ENCODE results near the gene NOXA1.
A peak's percentile ranks its signal among the peaks of the same experiment; 100 is the strongest.
"Not testable (repeated sequence)": the region's sequence is repeated elsewhere in the genome, so short reads cannot be mapped to it uniquely, and the experiment has no call there.

NOXA1 gene

DNA sequence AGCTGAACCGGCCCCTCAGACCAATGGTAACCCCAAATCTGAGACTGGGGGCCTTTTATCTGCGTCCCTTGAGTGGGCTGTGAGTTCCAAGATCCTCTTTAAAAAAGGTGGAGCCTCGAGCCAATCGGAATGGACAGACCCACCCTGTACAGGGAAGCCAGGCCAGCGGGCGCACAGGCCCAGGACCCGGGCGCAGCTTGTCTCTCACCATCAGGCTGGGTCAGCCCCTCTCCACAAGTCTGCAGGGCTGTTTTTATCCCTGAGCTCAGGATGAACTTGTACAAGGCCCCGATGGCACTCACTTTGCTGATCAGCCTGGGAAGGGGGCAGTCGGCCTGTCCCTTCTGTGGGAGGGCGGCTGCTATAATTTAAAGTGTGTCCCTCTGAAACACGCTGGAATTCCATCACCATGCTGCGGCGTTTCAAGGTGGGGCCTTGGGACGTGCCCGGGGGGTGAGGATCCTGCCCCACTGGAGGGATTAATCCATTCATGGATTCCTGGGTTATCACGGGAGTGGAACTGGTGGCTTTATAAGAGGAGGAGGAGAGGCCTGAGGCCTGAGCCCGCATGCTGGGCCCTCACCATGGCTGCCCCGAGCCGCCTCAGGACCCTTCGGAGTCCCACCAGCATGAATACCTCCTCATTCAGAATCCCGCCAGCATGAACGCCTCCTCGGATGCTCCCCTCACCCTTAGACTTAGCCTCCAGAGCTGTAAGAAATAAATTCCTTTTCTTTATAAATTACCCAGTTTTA lies 14.4 kb upstream of the NOXA1 start:
- Mint-ChIP-seq H3K9me3 (no peaks in the 10 kb centered on the region), H3K27ac (peak overlapping the region; percentile 37 to 71 (median 46)), H3K4me1 (peaks cover 10% of the 10 kb centered on the region), H3K36me3 (ENCODE audit: low read depth) (no peaks in the 10 kb centered on the region), H3K4me3 (no peak overlapping the region), H3K27me3 (ENCODE audit: low read depth) (no peaks in the 10 kb centered on the region)
- TF ChIP-seq, protein P1, sequence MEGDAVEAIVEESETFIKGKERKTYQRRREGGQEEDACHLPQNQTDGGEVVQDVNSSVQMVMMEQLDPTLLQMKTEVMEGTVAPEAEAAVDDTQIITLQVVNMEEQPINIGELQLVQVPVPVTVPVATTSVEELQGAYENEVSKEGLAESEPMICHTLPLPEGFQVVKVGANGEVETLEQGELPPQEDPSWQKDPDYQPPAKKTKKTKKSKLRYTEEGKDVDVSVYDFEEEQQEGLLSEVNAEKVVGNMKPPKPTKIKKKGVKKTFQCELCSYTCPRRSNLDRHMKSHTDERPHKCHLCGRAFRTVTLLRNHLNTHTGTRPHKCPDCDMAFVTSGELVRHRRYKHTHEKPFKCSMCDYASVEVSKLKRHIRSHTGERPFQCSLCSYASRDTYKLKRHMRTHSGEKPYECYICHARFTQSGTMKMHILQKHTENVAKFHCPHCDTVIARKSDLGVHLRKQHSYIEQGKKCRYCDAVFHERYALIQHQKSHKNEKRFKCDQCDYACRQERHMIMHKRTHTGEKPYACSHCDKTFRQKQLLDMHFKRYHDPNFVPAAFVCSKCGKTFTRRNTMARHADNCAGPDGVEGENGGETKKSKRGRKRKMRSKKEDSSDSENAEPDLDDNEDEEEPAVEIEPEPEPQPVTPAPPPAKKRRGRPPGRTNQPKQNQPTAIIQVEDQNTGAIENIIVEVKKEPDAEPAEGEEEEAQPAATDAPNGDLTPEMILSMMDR (IDR thresholded peaks at IDR 0.05; ENCODE audit: unreplicated experiment in 3 of 3): no peak

GRCh38 chr9:137409515-137409914 lies 13.7 kb upstream of the NOXA1 start:
- Mint-ChIP-seq H3K36me3 (ENCODE audit: low read depth) (peaks cover 4% of the 10 kb centered on the region), H3K9me3 (no peaks in the 10 kb centered on the region), H3K27me3 (ENCODE audit: low read depth) (no peaks in the 10 kb centered on the region), H3K4me1 (peaks cover 16% of the 10 kb centered on the region), H3K27ac (peak overlapping the region; percentile 37 to 71 (median 46)), H3K4me3 (no peak overlapping the region)
- TF ChIP-seq, protein P1 (IDR thresholded peaks at IDR 0.05; ENCODE audit: unreplicated experiment in 3 of 3): no peak

DNA sequence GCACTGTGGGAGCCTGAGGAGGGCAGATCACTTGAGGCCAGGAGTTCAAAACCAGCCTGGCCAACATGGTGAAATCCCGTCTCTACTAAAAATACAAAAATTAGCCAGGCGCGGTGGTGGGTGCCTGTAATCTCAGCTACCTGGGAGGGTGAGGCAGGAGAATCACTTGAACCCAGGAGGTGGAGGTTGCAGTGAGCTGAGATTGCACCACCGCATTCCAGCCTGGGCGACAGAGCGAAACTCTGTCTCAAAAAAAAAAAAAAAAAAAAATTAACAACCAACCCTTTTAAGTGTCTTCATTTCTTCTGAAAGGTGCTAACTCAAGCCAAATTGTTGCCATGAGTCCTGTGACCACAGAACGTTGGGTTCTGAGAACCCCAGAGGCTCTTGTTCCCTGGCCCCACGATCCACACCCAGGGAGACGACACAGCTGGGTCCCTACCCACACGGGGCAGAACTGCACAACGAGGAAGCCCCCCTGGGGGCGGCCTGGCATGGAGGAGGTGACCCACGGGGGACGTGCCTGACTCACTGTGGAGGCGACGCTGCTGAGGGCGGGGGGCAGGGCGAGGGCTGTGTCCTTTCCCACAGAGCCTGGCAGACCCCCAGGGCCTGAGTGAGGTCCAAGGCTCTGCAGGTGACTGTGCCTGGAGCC lies 12.8 kb upstream of the NOXA1 start:
- not testable (repeated sequence) for H3K27me3 Mint-ChIP-seq (ENCODE audit: low read depth); H3K9me3 Mint-ChIP-seq

GRCh38 chr9:137410891-137411249 lies 12.3 kb upstream of the NOXA1 start:
- TF ChIP-seq, protein P1 (IDR thresholded peaks at IDR 0.05; ENCODE audit: unreplicated experiment in 3 of 3): no peak
- H3K4me1 Mint-ChIP-seq: peaks cover 13% of the 10 kb centered on the region
- H3K36me3 Mint-ChIP-seq (ENCODE audit: low read depth): peaks cover 4% of the 10 kb centered on the region
- no peak overlapping the region for H3K27ac Mint-ChIP-seq
- H3K27me3 Mint-ChIP-seq (ENCODE audit: low read depth): no peaks in the 10 kb centered on the region
- no peaks in the 10 kb centered on the region for H3K9me3 Mint-ChIP-seq
- no peak overlapping the region for H3K4me3 Mint-ChIP-seq

More for the DNA sequence above, 12.8 kb upstream of the NOXA1 start:
- H3K27ac Mint-ChIP-seq: peak overlapping the region in 1 of 3 experiments; percentile 50
- H3K4me1 Mint-ChIP-seq: peaks cover 18% of the 10 kb centered on the region
- not testable (repeated sequence) for H3K4me3 Mint-ChIP-seq; H3K36me3 Mint-ChIP-seq (ENCODE audit: low read depth)

GRCh38 chr9:137411260-137411644 lies 11.9 kb upstream of the NOXA1 start:
- Mint-ChIP-seq H3K9me3 (no peaks in the 10 kb centered on the region), H3K27me3 (ENCODE audit: low read depth) (no peaks in the 10 kb centered on the region), H3K4me3 (no peak overlapping the region), H3K36me3 (ENCODE audit: low read depth) (peaks cover 4% of the 10 kb centered on the region), H3K27ac (no peak overlapping the region), H3K4me1 (peaks cover 11% of the 10 kb centered on the region)
- TF ChIP-seq, protein P1 (IDR thresholded peaks at IDR 0.05; ENCODE audit: unreplicated experiment in 3 of 3): no peak

- Mint-ChIP-seq H3K27me3 (ENCODE audit: low read depth) (no peaks in the 10 kb centered on the region), H3K27ac (no peak overlapping the region), H3K4me3 (no peak overlapping the region), H3K9me3 (no peaks in the 10 kb centered on the region), H3K36me3 (ENCODE audit: low read depth) (peaks cover 4% of the 10 kb centered on the region), H3K4me1 (peaks cover 11% of the 10 kb centered on the region)
- TF ChIP-seq, protein P1 (IDR thresholded peaks at IDR 0.05; ENCODE audit: unreplicated experiment in 3 of 3): no peak
Observed at GRCh38 chr9:137411645-137412380, 11.4 kb upstream of the NOXA1 start.
